ENCODE data around the gene MLLT6. TPM values are rescaled to one million over a fixed set of nuclear protein-coding genes. Genes with fewer than 3 reads are reported as not detected.

The MLLT6 gene
- polyA plus RNA-seq, 2 donors = 20.9 to 66.1 TPM

GRCh38 chr17:38674749-38675615, 30.1 kb upstream of the MLLT6 start, which contains the start of gene EPOP:
Gene EPOP, minus strand, starts transcription at chr17:38674957. Its CDS starts 462 bp downstream, at chr17:38674495.
- Histone ChIP-seq H3K27me3 (ENCODE audit: control insufficient read depth in 1 of 2, insufficient read depth in 2 of 2, low read length in 2 of 2) (peaks cover 0 to 4% of the 10 kb centered on the region in 2 donors), H3K27ac (ENCODE audit: low read depth in 2 of 2, low read length in 1 of 2) (no peak within 1 kb of the TSS), H3K9me3 (ENCODE audit: control insufficient read depth in 2 of 2, insufficient read depth in 1 of 2, low read depth in 1 of 2, low read length in 1 of 2) (no peaks in the 10 kb centered on the region), H3K4me1 (ENCODE audit: control insufficient read depth in 2 of 2, insufficient read depth in 2 of 2, low read length in 1 of 2) (peaks cover 0 to 6% of the 10 kb centered on the region in 2 donors), H3K4me3 (ENCODE audit: low read depth in 1 of 2, low read length in 2 of 2) (peak within 1 kb of the TSS; percentile 55 to 59), H3K36me3 (ENCODE audit: control insufficient read depth in 2 of 2, insufficient read depth in 2 of 2, low read length in 1 of 2) (no peaks in the 10 kb centered on the region)
- 3% methylated on average over 66 to 80 of the region's 80 CpGs for WGBS, 2 donors

DNA sequence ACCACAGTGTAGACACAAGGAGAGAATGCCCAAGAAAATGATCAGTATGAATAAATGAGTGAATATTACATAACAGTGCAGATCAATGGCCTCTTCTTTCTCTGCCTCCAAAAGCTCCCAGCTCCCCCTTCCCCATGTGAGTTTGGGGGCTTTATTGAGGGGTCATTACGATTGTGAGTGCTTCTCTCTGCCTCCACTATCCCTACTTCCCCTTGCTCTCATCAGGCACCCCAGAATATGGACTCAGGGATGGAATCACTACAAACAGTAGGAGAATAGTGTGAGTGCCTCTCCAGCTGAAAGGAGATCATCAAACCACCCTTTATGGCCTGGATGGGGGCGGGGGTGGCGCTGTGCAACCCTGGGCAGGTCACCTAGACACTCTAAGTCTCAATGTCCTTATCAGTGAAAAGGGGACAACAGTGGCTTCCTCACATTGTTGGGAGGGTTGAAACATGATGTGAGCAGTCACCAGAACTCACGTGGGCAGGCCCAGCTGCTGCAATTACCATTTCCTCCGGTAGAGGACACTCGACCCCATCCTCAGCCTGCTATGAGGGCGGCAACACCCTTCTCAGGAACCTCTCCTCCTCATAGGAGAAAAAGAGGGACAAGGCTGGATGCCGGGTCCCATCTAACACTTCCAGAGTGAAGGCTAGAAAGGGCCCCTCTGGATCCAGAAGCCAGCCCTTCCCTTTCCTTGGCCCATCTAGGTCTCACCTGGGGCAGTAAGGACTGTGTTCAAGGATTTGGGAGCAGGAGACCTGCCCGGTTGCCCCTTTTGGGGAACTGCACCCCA, 28.2 kb upstream of the MLLT6 start:
- no peaks in the 10 kb centered on the region for H3K9me3 ChIP-seq (ENCODE audit: control insufficient read depth in 2 of 2, insufficient read depth in 1 of 2, low read depth in 1 of 2, low read length in 1 of 2)
- H3K4me3 ChIP-seq (ENCODE audit: low read depth in 1 of 2, low read length in 2 of 2) = no peak overlapping the region
- H3K36me3 ChIP-seq (ENCODE audit: control insufficient read depth in 2 of 2, insufficient read depth in 2 of 2, low read length in 1 of 2) = no peaks in the 10 kb centered on the region
- peaks cover 0 to 6% of the 10 kb centered on the region in 2 donors for H3K4me1 ChIP-seq (ENCODE audit: control insufficient read depth in 2 of 2, insufficient read depth in 2 of 2, low read length in 1 of 2)
- WGBS, 2 donors = 7 to 13% methylated on average over 9 of the region's 9 CpGs
- peaks cover 0 to 4% of the 10 kb centered on the region in 2 donors for H3K27me3 ChIP-seq (ENCODE audit: control insufficient read depth in 1 of 2, insufficient read depth in 2 of 2, low read length in 2 of 2)
- no peak overlapping the region for H3K27ac ChIP-seq (ENCODE audit: low read depth in 2 of 2, low read length in 1 of 2)

GRCh38 chr17:38677819-38678218, 27.3 kb upstream of the MLLT6 start:
- 87 to 88% methylated on average over 6 of the region's 6 CpGs for WGBS, 2 donors
- H3K36me3 ChIP-seq (ENCODE audit: control insufficient read depth in 2 of 2, insufficient read depth in 2 of 2, low read length in 1 of 2) = no peaks in the 10 kb centered on the region
- H3K27me3 ChIP-seq (ENCODE audit: control insufficient read depth in 1 of 2, insufficient read depth in 2 of 2, low read length in 2 of 2) = peaks cover 0 to 4% of the 10 kb centered on the region in 2 donors
- no peak overlapping the region for H3K27ac ChIP-seq (ENCODE audit: low read depth in 2 of 2, low read length in 1 of 2)
- H3K9me3 ChIP-seq (ENCODE audit: control insufficient read depth in 2 of 2, insufficient read depth in 1 of 2, low read depth in 1 of 2, low read length in 1 of 2) = no peaks in the 10 kb centered on the region
- H3K4me1 ChIP-seq (ENCODE audit: control insufficient read depth in 2 of 2, insufficient read depth in 2 of 2, low read length in 1 of 2) = peaks cover 0 to 6% of the 10 kb centered on the region in 2 donors
- H3K4me3 ChIP-seq (ENCODE audit: low read depth in 1 of 2, low read length in 2 of 2) = no peak overlapping the region

DNA sequence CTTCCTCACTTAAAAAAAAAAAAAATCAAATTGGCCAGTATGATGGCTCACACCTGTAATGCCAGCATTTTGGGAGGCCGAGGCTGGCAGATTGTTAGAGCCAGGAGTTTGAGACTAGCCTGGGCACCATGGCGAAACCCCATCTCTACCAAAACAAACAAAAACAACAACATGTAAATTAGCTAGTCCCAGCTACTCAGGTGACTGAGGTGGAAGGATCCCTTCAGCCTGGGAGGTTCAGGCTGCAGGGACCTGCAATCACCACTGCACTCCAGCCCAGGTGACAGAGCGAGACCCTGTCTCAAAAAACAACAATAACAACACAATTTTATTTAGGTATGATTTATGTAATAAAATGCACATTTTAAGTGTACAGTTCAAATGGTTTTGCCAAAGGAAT, 24.0 kb upstream of the MLLT6 start:
- Histone ChIP-seq H3K4me1 (ENCODE audit: control insufficient read depth in 2 of 2, insufficient read depth in 2 of 2, low read length in 1 of 2) (no peaks in the 10 kb centered on the region), H3K27me3 (ENCODE audit: control insufficient read depth in 1 of 2, insufficient read depth in 2 of 2, low read length in 2 of 2) (no peaks in the 10 kb centered on the region), H3K9me3 (ENCODE audit: control insufficient read depth in 2 of 2, insufficient read depth in 1 of 2, low read depth in 1 of 2, low read length in 1 of 2) (no peaks in the 10 kb centered on the region), H3K4me3 (ENCODE audit: low read depth in 1 of 2, low read length in 2 of 2) (no peak overlapping the region), H3K27ac (ENCODE audit: low read depth in 2 of 2, low read length in 1 of 2) (no peak overlapping the region), H3K36me3 (ENCODE audit: control insufficient read depth in 2 of 2, insufficient read depth in 2 of 2, low read length in 1 of 2) (no peaks in the 10 kb centered on the region)
- WGBS, 2 donors = 84 to 88% methylated on average over 3 of the region's 3 CpGs

- 78 to 86% methylated on average over 12 of the region's 12 CpGs for WGBS, 2 donors
- H3K4me1 ChIP-seq (ENCODE audit: control insufficient read depth in 2 of 2, insufficient read depth in 2 of 2, low read length in 1 of 2) = no peaks in the 10 kb centered on the region
- no peaks in the 10 kb centered on the region for H3K27me3 ChIP-seq (ENCODE audit: control insufficient read depth in 1 of 2, insufficient read depth in 2 of 2, low read length in 2 of 2)
- H3K4me3 ChIP-seq (ENCODE audit: low read depth in 1 of 2, low read length in 2 of 2) = no peak overlapping the region
- H3K9me3 ChIP-seq (ENCODE audit: control insufficient read depth in 2 of 2, insufficient read depth in 1 of 2, low read depth in 1 of 2, low read length in 1 of 2) = no peaks in the 10 kb centered on the region
- H3K36me3 ChIP-seq (ENCODE audit: control insufficient read depth in 2 of 2, insufficient read depth in 2 of 2, low read length in 1 of 2) = no peaks in the 10 kb centered on the region
- no peak overlapping the region for H3K27ac ChIP-seq (ENCODE audit: low read depth in 2 of 2, low read length in 1 of 2)
Observed at GRCh38 chr17:38685491-38685890, 19.6 kb upstream of the MLLT6 start.

- Histone ChIP-seq H3K9me3 (ENCODE audit: control insufficient read depth in 2 of 2, insufficient read depth in 1 of 2, low read depth in 1 of 2, low read length in 1 of 2) (no peaks in the 10 kb centered on the region), H3K27ac (ENCODE audit: low read depth in 2 of 2, low read length in 1 of 2) (no peak overlapping the region), H3K4me1 (ENCODE audit: control insufficient read depth in 2 of 2, insufficient read depth in 2 of 2, low read length in 1 of 2) (peaks cover 0 to 2% of the 10 kb centered on the region in 2 donors), H3K27me3 (ENCODE audit: control insufficient read depth in 1 of 2, insufficient read depth in 2 of 2, low read length in 2 of 2) (no peaks in the 10 kb centered on the region), H3K36me3 (ENCODE audit: control insufficient read depth in 2 of 2, insufficient read depth in 2 of 2, low read length in 1 of 2) (no peaks in the 10 kb centered on the region), H3K4me3 (ENCODE audit: low read depth in 1 of 2, low read length in 2 of 2) (no peak overlapping the region)
- WGBS, 2 donors = 88 to 93% methylated on average over 5 of the region's 5 CpGs
Observed at GRCh38 chr17:38687286-38687685, 17.8 kb upstream of the MLLT6 start.

DNA sequence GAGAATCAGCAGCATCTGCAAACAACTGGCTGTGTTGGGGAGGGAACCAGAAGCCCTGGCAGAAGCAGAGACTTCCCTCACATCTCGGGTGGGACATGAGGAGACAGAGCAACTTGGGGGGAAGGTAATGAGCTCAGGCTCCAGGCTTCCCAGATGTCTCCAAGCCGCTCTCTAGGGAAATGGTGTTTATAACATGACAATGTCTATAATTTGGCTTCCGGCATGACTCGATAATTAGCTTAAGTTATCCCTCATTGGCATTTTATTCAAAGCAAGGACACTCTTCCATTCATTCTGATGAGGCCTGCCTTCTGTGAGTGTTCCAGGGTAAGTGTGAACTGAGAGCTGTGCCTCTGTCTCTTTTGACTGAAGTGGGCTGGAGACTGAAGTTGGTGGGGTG, 14.7 kb upstream of the MLLT6 start:
- H3K9me3 ChIP-seq (ENCODE audit: control insufficient read depth in 2 of 2, insufficient read depth in 1 of 2, low read depth in 1 of 2, low read length in 1 of 2) = no peaks in the 10 kb centered on the region
- H3K27me3 ChIP-seq (ENCODE audit: control insufficient read depth in 1 of 2, insufficient read depth in 2 of 2, low read length in 2 of 2) = no peaks in the 10 kb centered on the region
- no peak overlapping the region for H3K27ac ChIP-seq (ENCODE audit: low read depth in 2 of 2, low read length in 1 of 2)
- H3K36me3 ChIP-seq (ENCODE audit: control insufficient read depth in 2 of 2, insufficient read depth in 2 of 2, low read length in 1 of 2) = no peaks in the 10 kb centered on the region
- H3K4me1 ChIP-seq (ENCODE audit: control insufficient read depth in 2 of 2, insufficient read depth in 2 of 2, low read length in 1 of 2) = peaks cover 0 to 2% of the 10 kb centered on the region in 2 donors
- H3K4me3 ChIP-seq (ENCODE audit: low read depth in 1 of 2, low read length in 2 of 2) = no peak overlapping the region
- WGBS, 2 donors = 85 to 88% methylated on average over 4 of the region's 4 CpGs

DNA sequence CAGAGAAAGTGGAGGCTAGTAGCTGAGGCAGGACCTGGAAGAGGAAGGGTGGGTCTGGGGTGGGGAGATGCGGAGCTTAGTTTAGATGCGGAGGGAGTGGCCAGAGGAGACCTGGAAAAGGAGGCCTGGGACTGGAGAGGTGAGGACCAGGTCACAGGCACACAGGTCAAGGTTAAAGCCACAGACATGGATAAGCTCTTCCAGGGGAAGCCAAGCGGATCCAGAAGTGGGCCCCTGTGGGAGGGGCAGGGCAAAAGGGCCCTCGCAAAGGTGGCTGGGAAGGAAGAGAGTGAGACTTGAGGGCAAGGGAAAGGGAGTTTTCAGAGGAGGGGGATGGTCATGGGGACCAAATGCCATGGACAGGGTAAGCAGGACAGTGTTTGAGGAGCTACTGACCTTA, 13.9 kb upstream of the MLLT6 start:
- Histone ChIP-seq H3K9me3 (ENCODE audit: control insufficient read depth in 2 of 2, insufficient read depth in 1 of 2, low read depth in 1 of 2, low read length in 1 of 2) (no peaks in the 10 kb centered on the region), H3K27ac (ENCODE audit: low read depth in 2 of 2, low read length in 1 of 2) (no peak overlapping the region), H3K4me1 (ENCODE audit: control insufficient read depth in 2 of 2, insufficient read depth in 2 of 2, low read length in 1 of 2) (peaks cover 0 to 2% of the 10 kb centered on the region in 2 donors), H3K27me3 (ENCODE audit: control insufficient read depth in 1 of 2, insufficient read depth in 2 of 2, low read length in 2 of 2) (no peaks in the 10 kb centered on the region), H3K36me3 (ENCODE audit: control insufficient read depth in 2 of 2, insufficient read depth in 2 of 2, low read length in 1 of 2) (no peaks in the 10 kb centered on the region), H3K4me3 (ENCODE audit: low read depth in 1 of 2, low read length in 2 of 2) (no peak overlapping the region)
- 86 to 88% methylated on average over 4 of the region's 4 CpGs for WGBS, 2 donors

- H3K4me1 ChIP-seq (ENCODE audit: control insufficient read depth in 2 of 2, insufficient read depth in 2 of 2, low read length in 1 of 2) = peaks cover 0 to 2% of the 10 kb centered on the region in 2 donors
- H3K4me3 ChIP-seq (ENCODE audit: low read depth in 1 of 2, low read length in 2 of 2) = no peak overlapping the region
- H3K27me3 ChIP-seq (ENCODE audit: control insufficient read depth in 1 of 2, insufficient read depth in 2 of 2, low read length in 2 of 2) = no peaks in the 10 kb centered on the region
- H3K27ac ChIP-seq (ENCODE audit: low read depth in 2 of 2, low read length in 1 of 2) = peak overlapping the region; percentile 15 to 82
- no peaks in the 10 kb centered on the region for H3K9me3 ChIP-seq (ENCODE audit: control insufficient read depth in 2 of 2, insufficient read depth in 1 of 2, low read depth in 1 of 2, low read length in 1 of 2)
- no peaks in the 10 kb centered on the region for H3K36me3 ChIP-seq (ENCODE audit: control insufficient read depth in 2 of 2, insufficient read depth in 2 of 2, low read length in 1 of 2)
- 46% methylated on average over 12 of the region's 12 CpGs for WGBS, 2 donors
Observed at GRCh38 chr17:38693700-38694329, 11.3 kb upstream of the MLLT6 start.

All from esophagus (tissue), 2 donors.